ENCODE measurements around the gene ACSS3. TPM values are rescaled to one million over a fixed set of nuclear protein-coding genes. Genes with fewer than 3 reads are reported as not detected.

ACSS3 gene
- total and polyA plus RNA-seq, 9 donors: 7.3 to 12.7 (median 8.8) TPM

Other genes starting within 250 kb of the ACSS3 start
- 3.1 TPM for gene LIN7A, start 140.1 kb upstream of the ACSS3 start, total RNA-seq
- 1 to 10 TPM; 2.3 to 4.0 (median 2.5) TPM for gene LIN7A, start 140.1 kb upstream of the ACSS3 start, polyA plus RNA-seq (ENCODE audit: insufficient read depth in 1 of 8, insufficient read length in 8 of 8, low replicate concordance in 1 of 8)